Transverse colon (tissue), 4 donors: Measurements from ENCODE around the gene SOCS3. TPM values are rescaled to one million over a fixed set of nuclear protein-coding genes. Genes with fewer than 3 reads are reported as not detected.

ENCODE experiments used
- DNase-seq: peaks from one replicate; pipeline ENCODE4 v3.0.0-alpha.2; 2019
- H3K27ac ChIP-seq, 4 donors: fragments of 200-600 bp; sonication (generic); 2 replicates each; pipeline ENCODE4 v1.5.1; 2016 to 2018; ENCODE audit warnings: inconsistent platforms in 4 of 4
- H3K27me3 ChIP-seq: fragments of 200-600 bp; sonication (generic); 2 replicates; pipeline ENCODE4 v1.5.1; 2017; ENCODE audit warnings: inconsistent platforms
- H3K36me3 ChIP-seq, 4 donors: fragments of 200-600 bp; sonication (generic); 2 replicates each; pipeline ENCODE4 v1.5.1; 2017 to 2019; ENCODE audit warnings: inconsistent platforms in 4 of 4
- H3K4me1 ChIP-seq, 4 donors: fragments of 200-600 bp; sonication (generic); 2 replicates each; pipeline ENCODE4 v1.5.1; 2017 to 2020; ENCODE audit warnings: inconsistent platforms in 4 of 4
- H3K4me3 ChIP-seq, 4 donors: fragments of 200-600 bp; sonication (generic); 1 replicate in 1 of 4; 2 replicates in 3 of 4; pipeline versions ENCODE4 v1.5.1 to v1.6.1; 2017 to 2019; ENCODE audit warnings: inconsistent platforms in 4 of 4
- H3K9me3 ChIP-seq, 2 donors: fragments of 200-600 bp; sonication (generic); 2 replicates each; pipeline ENCODE4 v1.5.1; 2017 to 2019; ENCODE audit warnings: inconsistent platforms in 2 of 2
- EP300 ChIP-seq: sonication (generic); formaldehyde crosslinking; IDR thresholded peaks from one replicate; pipeline ENCODE4 v1.6.1; 2017; ENCODE audit warnings: antibody characterized with exemption, low read depth
- POLR2A ChIP-seq: fragments of 450-650 bp; IDR thresholded peaks from one replicate; pipeline ENCODE4 v1.6.1; 2016; ENCODE audit warnings: antibody characterized with exemption, mild to moderate bottlenecking, moderate library complexity
- POLR2AphosphoS5 ChIP-seq, 3 donors: sonication (generic); formaldehyde crosslinking; IDR thresholded peaks; one replicate each; pipeline ENCODE4 v1.6.1; 2016; ENCODE audit warnings: antibody characterized with exemption in 3 of 3
- WGBS, 2 donors: methylation state at CpG; one replicate each; pipeline ENCODE4 v1.1.5; 2018; ENCODE audit warnings: low coverage in 1 of 2; 5-methylcytosine and 5-hydroxymethylcytosine counted together
- in situ Hi-C, 4 donors: fragments of 200-750 bp; cut with MboI; loops; one replicate each; pipeline versions ENCODE4 v1.15.0 to v1.15.1; 2017; ENCODE audit warnings: low sequenced_read_pairs in 3 of 4, low pct_ligation_motif_present in 1 of 4, low pct_unique_long_range_greater_than_20kb in 1 of 4
- intact Hi-C: fragments of 100-400 bp; cut with DNase I; formaldehyde crosslinking; loops from one replicate; pipeline ENCODE4 v1.15.1; 2023; ENCODE audit warnings: low total_unique reads
- total RNA-seq, 4 donors: library from RNA; depleted of rRNA; stranded (reverse); fragments of >200 nt; gene quantifications; one replicate each; pipeline ENCODE4 v1.1.0, GENCODE V29; 2016
- TF ChIP-seq, protein P1 (sequence below), 5 experiments: fragments of 200-600 bp in 3 of 5; fragments of 450-650 bp in 2 of 5; sonication (generic) in 3 of 5; IDR thresholded peaks; 1 replicate in 2 of 5; 2 replicates in 3 of 5; pipeline ENCODE4 v1.5.1; 2016 to 2017; ENCODE audit warnings: antibody characterized with exemption in 5 of 5, inconsistent platforms in 3 of 5, mild to moderate bottlenecking in 2 of 5, moderate library complexity in 1 of 5

The SOCS3 gene
- total RNA-seq, 4 donors from 2014 or later = 22.3 to 230 (median 37.6) TPM

DNA sequence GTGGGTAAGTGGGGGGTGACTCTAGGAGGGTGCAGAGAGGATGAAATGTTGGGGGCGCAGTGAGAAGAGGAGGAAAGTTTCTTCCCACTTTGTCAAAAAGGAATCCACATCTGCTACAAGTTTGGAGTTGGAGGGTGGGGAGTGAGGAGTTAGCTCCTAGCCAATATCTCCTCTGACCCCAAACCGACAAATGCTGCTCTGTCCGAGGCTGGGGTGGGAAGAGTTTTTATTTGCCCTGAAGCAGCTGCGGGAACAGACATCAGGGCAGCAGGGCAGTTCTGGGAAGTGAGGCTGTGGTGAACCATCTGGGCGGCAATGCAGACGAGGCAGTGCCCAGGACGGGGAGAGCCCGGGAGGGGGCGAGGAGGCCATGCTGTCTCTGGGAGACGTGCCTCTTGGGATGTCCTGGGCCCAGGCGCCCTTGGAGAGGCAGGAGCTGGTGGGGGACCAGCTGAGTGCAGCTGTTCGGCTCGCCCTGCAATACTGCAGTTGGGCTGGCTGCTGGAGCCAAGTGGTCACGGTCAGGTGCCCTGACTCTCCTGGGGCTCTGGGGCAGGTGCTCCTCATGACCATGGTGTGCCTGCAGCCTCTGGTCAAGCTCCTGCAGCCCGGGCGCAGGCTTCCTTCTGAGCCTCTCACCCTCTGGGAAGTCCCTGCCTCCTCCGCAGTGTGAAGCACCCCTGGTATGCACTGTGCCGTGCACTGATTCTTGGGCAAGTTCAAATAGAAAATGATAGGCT, 6.4 kb upstream of the SOCS3 start:
- Histone ChIP-seq H3K27me3 (no peaks in the 10 kb centered on the region), H3K36me3 (no peaks in the 10 kb centered on the region), H3K4me1 (peaks cover 0 to 10% (median 0%) of the 10 kb centered on the region in 4 donors), H3K4me3 (no peak overlapping the region), H3K27ac (peak overlapping the region; percentile 20 to 58 (median 24)), H3K9me3 (no peaks in the 10 kb centered on the region)
- intact Hi-C loops = no loop called here
- TF ChIP-seq POLR2A (no peak), POLR2AphosphoS5 (IDR thresholded peaks at IDR 0.05) (peak in 1 of 3 donors; percentile 38)
- in situ Hi-C loops = no loop called here
- DNase-seq = no peak
- WGBS, 2 donors = 76% methylated on average over 18 of the region's 18 CpGs; no CpG with 5 or more reads in 1 of the 2 donors

DNA sequence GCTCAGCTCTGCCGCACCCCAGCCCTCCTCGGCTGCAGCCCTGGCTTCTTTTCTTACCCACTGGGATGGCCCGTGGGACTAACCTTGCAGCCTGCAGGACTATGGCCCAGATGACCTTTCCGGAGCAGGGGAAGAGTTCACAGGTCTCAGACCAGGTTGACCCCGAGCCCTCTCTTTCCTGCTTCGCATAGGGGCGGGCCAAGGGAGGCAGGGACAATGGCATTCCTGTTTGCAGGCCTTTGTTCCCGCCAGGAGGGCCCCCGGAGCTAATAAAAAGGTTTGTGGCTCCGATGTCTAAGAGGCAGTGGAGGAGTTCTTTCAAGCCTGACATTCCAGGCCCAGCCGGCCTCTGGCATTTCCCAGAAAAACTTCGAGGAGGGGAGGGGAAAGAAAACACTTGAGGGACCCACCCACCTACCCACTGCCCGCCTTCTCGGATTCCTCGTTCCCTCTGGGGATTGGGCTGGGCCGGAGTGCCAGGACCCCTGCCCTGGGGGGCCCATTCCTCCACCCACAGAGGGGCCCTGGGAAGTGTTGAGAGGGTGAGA, 5.8 kb upstream of the SOCS3 start:
- intact Hi-C loops (no loop called here), in situ Hi-C loops (no loop called here)
- no peaks in the 10 kb centered on the region for H3K27me3 ChIP-seq
- TF ChIP-seq EP300 (no peak), POLR2A (no peak), POLR2AphosphoS5 (IDR thresholded peaks at IDR 0.05) (no peak)
- TF ChIP-seq, protein P1, sequence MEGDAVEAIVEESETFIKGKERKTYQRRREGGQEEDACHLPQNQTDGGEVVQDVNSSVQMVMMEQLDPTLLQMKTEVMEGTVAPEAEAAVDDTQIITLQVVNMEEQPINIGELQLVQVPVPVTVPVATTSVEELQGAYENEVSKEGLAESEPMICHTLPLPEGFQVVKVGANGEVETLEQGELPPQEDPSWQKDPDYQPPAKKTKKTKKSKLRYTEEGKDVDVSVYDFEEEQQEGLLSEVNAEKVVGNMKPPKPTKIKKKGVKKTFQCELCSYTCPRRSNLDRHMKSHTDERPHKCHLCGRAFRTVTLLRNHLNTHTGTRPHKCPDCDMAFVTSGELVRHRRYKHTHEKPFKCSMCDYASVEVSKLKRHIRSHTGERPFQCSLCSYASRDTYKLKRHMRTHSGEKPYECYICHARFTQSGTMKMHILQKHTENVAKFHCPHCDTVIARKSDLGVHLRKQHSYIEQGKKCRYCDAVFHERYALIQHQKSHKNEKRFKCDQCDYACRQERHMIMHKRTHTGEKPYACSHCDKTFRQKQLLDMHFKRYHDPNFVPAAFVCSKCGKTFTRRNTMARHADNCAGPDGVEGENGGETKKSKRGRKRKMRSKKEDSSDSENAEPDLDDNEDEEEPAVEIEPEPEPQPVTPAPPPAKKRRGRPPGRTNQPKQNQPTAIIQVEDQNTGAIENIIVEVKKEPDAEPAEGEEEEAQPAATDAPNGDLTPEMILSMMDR (IDR thresholded peaks at IDR 0.05) = no peak
- H3K36me3 ChIP-seq = no peaks in the 10 kb centered on the region
- WGBS, 2 donors = 82% methylated on average over 16 of the region's 16 CpGs; no CpG with 5 or more reads in 1 of the 2 donors
- peaks cover 0 to 10% (median under 1%) of the 10 kb centered on the region in 4 donors for H3K4me1 ChIP-seq
- no peak overlapping the region for H3K4me3 ChIP-seq
- H3K27ac ChIP-seq = peak overlapping the region; percentile 20 to 58 (median 24)
- DNase-seq = no peak
- H3K9me3 ChIP-seq = no peaks in the 10 kb centered on the region

DNA sequence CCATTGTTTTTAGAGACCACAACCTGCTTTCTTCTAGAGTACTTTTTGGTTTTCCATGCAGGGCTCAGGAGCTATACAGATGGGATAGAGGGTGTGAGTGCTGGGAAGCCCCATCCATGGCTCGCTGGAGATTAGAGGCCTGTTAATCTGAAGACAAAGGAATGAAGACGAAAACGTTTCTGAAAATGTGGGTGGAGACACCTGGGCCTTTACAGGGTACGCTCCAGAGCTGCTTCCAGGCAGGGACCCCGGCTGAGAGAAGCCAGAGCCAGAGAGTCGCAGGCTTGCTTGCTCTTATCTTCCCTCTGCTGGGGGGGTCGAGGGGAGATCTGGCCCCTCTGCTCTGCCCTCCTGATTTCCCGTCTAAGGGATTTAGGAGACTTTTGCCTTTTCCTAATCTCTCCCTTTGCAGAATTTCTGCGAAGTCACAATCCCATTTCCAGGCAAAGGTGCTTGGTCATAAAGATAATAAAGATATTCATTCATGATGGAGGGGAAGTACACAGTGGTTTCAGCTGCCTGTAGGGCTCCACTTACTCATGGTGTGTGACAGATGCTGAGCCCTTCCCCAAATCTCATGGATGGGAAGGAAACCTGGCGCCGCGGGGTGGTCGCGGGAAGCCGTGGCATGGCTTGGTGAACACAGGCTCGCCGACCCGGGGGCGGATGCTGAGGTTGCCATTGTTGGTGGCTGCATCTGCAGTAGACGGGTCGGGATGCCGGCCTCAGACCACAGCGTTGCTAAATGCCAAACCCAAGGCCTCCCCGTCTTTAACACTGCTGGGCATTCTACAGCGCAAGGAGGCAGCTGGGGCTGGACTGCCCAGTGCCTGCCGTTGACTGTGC, 4.8 kb upstream of the SOCS3 start:
- in situ Hi-C loops (loop anchor here in 3 of 4 donors (5.0 kb wide), 1 partner anchor 58 kb away; no protein-coding TSS in a partner anchor), intact Hi-C loops (no loop called here)
- H3K4me3 ChIP-seq = no peak overlapping the region
- no peak for DNase-seq
- peaks cover 3 to 14% (median 5%) of the 10 kb centered on the region in 4 donors for H3K4me1 ChIP-seq
- no peaks in the 10 kb centered on the region for H3K36me3 ChIP-seq
- no peak overlapping the region for H3K27ac ChIP-seq
- 69 to 80% methylated on average over 1 to 23 of the region's 26 CpGs for WGBS, 2 donors
- no peaks in the 10 kb centered on the region for H3K27me3 ChIP-seq
- TF ChIP-seq POLR2A (no peak), EP300 (no peak), POLR2AphosphoS5 (IDR thresholded peaks at IDR 0.05) (no peak)
- TF ChIP-seq, protein P1 (IDR thresholded peaks at IDR 0.05) = no peak
- H3K9me3 ChIP-seq = no peaks in the 10 kb centered on the region

DNA sequence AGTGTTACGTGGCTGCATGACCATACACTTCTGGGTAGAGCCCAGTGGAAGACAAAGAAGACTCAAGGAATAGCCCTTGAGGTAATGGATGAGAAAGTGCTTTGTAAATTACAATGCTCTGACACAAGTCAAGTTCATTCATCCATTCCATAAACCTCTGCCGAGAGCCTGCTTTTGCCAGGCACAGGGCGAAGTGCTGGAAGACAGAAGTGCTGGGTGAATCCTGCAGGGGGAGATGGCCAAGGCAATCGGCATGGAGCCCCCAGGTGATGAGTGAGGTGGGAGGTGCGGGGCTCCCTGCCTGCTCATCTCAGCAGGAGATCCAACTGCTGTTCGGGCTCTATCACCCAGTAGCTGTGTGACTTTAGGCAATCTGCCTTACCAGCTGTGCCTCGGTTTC, 2.8 kb upstream of the SOCS3 start:
- Histone ChIP-seq H3K4me3 (no peak overlapping the region), H3K27me3 (no peaks in the 10 kb centered on the region), H3K9me3 (no peaks in the 10 kb centered on the region), H3K4me1 (peaks cover 6 to 27% (median 21%) of the 10 kb centered on the region in 4 donors), H3K27ac (no peak overlapping the region), H3K36me3 (no peaks in the 10 kb centered on the region)
- no peak for DNase-seq
- in situ Hi-C loops = loop anchor here in 3 of 4 donors (5.0 kb wide), 1 partner anchor 60 kb away; no protein-coding TSS in a partner anchor
- intact Hi-C loops = loop anchor here (1.0 kb wide), 1 partner anchor 60 kb away; no protein-coding TSS in a partner anchor
- TF ChIP-seq, protein P1 (IDR thresholded peaks at IDR 0.05) = no peak
- TF ChIP-seq EP300 = no peak
- TF ChIP-seq POLR2AphosphoS5 (IDR thresholded peaks at IDR 0.05) = no peak
- no peak for TF ChIP-seq POLR2A
- WGBS, 2 donors = 91 to 100% methylated on average over 1 to 7 of the region's 7 CpGs
